Measurements from ENCODE around the gene PUM1.

Gene PUM1

DNA sequence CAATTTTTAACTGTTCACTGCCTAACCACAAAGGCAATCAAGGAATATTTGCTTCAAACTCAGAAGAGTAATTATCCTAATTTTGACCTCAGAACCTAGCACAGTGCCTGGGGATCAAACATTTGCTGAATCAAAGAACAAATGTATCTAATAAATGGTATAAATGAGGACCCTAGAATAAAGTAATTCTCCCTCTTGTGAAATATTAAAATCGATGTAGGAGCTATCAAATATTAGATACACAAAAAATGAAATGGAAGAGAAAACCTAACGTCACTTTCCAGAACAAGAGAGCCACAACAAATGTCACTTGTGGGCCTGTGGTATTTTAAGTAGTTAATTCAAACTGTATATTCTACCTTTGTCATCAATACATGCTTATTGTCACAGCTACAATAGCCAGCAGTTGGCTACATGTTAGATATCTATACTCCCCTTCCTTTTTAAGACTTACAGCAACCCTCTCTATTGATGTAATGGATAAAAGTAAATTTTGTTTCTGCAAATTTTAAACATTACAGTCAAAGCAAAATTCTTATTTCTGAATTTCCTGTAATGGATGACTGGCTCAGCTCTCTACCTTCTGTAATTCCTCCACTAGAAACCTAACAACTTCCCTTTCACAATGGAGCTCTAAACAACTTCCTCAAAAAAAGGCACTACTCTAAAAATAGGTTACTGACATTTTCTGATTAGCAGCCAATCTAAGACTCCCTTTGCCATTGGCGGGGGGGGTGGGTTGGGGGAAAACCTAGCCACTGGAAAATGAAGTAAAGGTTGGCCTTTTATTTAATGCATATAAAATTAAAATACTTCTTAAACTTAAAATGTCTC, 37.6 kb downstream of the PUM1 start:
- no peak overlapping the region for H3K4me3 ChIP-seq (ENCODE audit: low read depth, low read length)
- no peaks in the 10 kb centered on the region for H3K9me3 ChIP-seq (ENCODE audit: control insufficient read depth, insufficient read depth, low read length)
- H3K9ac ChIP-seq (ENCODE audit: low read depth, low read length), result no peak overlapping the region
- H3K36me3 ChIP-seq (ENCODE audit: control insufficient read depth, insufficient read depth, low read length), result peaks cover 39% of the 10 kb centered on the region
- H3K4me1 ChIP-seq (ENCODE audit: control insufficient read depth, insufficient read depth, low read length), result peaks cover 54% of the 10 kb centered on the region
- H3K27me3 ChIP-seq (ENCODE audit: control insufficient read depth, insufficient read depth, low read length), result no peaks in the 10 kb centered on the region
- no peak overlapping the region for H3K27ac ChIP-seq (ENCODE audit: low read depth, low read length)

DNA sequence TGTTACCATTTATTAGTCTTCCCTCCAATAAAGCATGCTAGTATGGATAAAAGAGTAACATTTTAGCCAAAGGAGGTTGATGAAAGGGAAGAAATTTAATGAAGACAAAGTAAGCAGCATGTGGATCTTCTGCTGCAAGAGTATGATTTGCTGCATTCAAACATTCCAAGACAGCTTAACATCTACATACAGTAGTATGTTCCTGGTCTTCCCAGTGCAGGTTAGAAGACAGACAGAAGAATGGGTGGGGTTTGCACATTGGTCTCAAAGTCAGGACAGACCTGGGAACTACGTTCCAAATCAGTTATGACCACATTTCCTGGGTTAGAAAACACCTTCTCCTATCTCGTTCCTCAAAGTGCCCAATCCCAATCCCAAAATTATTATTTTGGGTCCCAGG, 43.3 kb downstream of the PUM1 start:
- H3K9ac ChIP-seq (ENCODE audit: low read depth, low read length), result no peak overlapping the region
- no peak overlapping the region for H3K4me3 ChIP-seq (ENCODE audit: low read depth, low read length)
- no peaks in the 10 kb centered on the region for H3K9me3 ChIP-seq (ENCODE audit: control insufficient read depth, insufficient read depth, low read length)
- no peaks in the 10 kb centered on the region for H3K27me3 ChIP-seq (ENCODE audit: control insufficient read depth, insufficient read depth, low read length)
- no peak overlapping the region for H3K27ac ChIP-seq (ENCODE audit: low read depth, low read length)
- peaks cover 19% of the 10 kb centered on the region for H3K4me1 ChIP-seq (ENCODE audit: control insufficient read depth, insufficient read depth, low read length)
- H3K36me3 ChIP-seq (ENCODE audit: control insufficient read depth, insufficient read depth, low read length), result peaks cover 39% of the 10 kb centered on the region

DNA sequence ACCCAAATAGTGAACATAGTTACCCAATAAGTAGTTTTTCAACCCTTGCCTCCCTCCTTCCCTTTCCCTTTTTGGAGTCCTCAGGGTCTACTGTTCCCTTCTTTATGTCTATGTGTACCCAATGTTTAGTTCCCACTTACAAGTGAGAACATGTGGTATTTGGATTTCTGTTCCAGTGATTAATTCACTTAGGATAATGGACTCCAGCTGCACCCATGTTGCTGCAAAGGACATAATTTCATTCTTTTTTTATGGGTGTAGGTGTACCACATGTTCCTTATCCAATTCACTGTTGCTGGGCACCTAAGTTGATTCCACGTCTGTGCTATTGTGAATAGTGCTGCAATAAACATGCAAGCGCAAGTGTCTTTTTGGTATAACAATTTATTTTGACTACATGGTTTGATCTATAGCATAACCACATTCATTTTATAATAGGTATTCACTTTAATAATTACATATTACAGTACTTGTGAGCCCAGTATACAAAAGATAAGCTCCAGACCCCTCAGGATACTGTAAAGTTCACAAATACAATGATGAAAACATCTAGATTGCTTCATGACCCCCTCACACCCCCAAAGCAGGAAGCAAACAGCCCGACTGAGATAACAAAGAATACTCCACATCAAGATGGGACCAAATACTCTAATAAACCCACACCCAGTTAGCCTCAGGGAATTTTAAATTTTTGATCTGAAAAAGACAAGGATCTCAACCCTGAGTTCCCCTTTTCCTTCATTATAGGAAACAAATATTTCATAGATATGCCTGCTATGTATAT, 45.3 kb downstream of the PUM1 start:
- Histone ChIP-seq H3K4me3 (ENCODE audit: low read depth, low read length) (no peak overlapping the region), H3K27me3 (ENCODE audit: control insufficient read depth, insufficient read depth, low read length) (no peaks in the 10 kb centered on the region), H3K36me3 (ENCODE audit: control insufficient read depth, insufficient read depth, low read length) (peaks cover 27% of the 10 kb centered on the region), H3K9ac (ENCODE audit: low read depth, low read length) (no peak overlapping the region), H3K27ac (ENCODE audit: low read depth, low read length) (no peak overlapping the region), H3K4me1 (ENCODE audit: control insufficient read depth, insufficient read depth, low read length) (peaks cover 10% of the 10 kb centered on the region), H3K9me3 (ENCODE audit: control insufficient read depth, insufficient read depth, low read length) (no peaks in the 10 kb centered on the region)

DNA sequence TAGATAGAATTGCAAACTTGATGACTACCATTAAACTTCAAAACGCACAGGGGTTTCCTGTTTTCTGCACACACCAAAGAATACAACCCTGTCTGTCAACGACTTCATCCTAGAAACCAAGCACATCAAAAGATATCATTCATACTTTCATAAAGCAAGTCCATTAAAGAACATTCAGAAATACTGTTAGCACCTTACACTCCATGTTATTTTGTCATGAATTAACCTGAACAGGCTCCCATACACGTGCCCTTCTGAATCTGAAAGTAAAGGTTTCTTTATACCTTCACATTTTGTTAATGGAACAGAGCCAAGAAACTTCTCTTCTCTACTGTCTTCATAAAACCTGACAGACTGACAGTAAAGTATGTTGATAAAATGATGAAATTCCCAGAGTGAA, 46.1 kb downstream of the PUM1 start:
- H3K27me3 ChIP-seq (ENCODE audit: control insufficient read depth, insufficient read depth, low read length), result no peaks in the 10 kb centered on the region
- no peaks in the 10 kb centered on the region for H3K9me3 ChIP-seq (ENCODE audit: control insufficient read depth, insufficient read depth, low read length)
- H3K27ac ChIP-seq (ENCODE audit: low read depth, low read length), result no peak overlapping the region
- H3K9ac ChIP-seq (ENCODE audit: low read depth, low read length), result no peak overlapping the region
- peaks cover 24% of the 10 kb centered on the region for H3K36me3 ChIP-seq (ENCODE audit: control insufficient read depth, insufficient read depth, low read length)
- H3K4me1 ChIP-seq (ENCODE audit: control insufficient read depth, insufficient read depth, low read length), result peaks cover 2% of the 10 kb centered on the region; the same call in 1 of the 2 replicates
- H3K4me3 ChIP-seq (ENCODE audit: low read depth, low read length), result no peak overlapping the region

DNA sequence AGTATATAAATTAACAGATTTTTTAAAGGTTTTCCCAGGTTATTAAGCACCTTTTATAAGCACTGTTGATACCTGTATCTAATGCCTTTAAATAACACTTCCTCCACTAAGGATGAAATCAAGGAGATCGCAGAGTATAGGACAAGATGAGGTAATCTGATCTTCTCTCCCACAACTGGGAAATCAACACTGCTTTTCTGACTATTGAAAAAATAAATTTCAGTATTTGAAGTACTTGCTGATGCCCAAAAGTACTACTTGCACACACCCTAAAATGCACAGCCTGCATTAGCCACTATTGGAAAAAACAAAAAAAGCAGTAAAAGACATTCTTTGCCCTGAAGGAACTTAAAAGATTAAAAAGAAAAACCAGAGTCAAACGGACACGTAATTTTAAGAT, 48.6 kb downstream of the PUM1 start:
- H3K27ac ChIP-seq (ENCODE audit: low read depth, low read length), result no peak overlapping the region
- H3K9ac ChIP-seq (ENCODE audit: low read depth, low read length), result no peak overlapping the region
- peaks cover 18% of the 10 kb centered on the region for H3K36me3 ChIP-seq (ENCODE audit: control insufficient read depth, insufficient read depth, low read length)
- 0 out of 2 replicates have a peak, but pooled peaks cover 5% of the 10 kb centered on the region for H3K4me1 ChIP-seq (ENCODE audit: control insufficient read depth, insufficient read depth, low read length)
- H3K27me3 ChIP-seq (ENCODE audit: control insufficient read depth, insufficient read depth, low read length), result no peaks in the 10 kb centered on the region
- no peak overlapping the region for H3K4me3 ChIP-seq (ENCODE audit: low read depth, low read length)
- H3K9me3 ChIP-seq (ENCODE audit: control insufficient read depth, insufficient read depth, low read length), result no peaks in the 10 kb centered on the region

DNA sequence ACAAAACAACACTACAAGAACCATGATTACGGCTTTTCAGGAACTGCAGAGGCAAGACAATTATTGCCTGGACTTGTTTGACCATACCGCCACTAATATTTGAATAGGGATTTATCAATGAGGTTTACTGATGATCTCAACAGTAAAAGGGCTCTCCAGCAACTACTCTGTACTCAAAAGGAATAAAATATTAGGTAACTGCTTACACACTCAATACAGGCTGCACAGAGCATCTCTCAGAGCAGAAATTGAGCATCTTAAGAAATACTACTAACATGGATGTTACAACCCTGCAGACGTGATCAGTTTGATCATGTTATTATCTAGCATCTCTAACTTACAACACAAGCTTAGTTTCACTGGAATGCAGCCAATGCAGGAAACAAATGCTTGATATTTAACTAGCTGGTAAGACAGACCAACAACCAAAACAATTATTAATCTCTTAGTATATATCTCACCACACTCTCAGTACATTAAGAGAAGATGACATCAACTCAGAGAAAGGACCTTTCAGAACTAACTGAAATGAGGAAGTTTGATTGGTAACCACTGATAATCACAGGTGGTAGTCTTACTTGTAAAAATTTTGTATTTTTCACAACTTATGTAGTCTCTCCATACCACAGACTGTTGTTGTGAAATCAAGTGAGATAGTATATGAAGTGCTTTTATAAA, 52.2 kb downstream of the PUM1 start:
- H3K4me1 ChIP-seq (ENCODE audit: control insufficient read depth, insufficient read depth, low read length), result peaks cover 11% of the 10 kb centered on the region
- H3K27me3 ChIP-seq (ENCODE audit: control insufficient read depth, insufficient read depth, low read length), result no peaks in the 10 kb centered on the region
- no peak overlapping the region for H3K27ac ChIP-seq (ENCODE audit: low read depth, low read length)
- no peaks in the 10 kb centered on the region for H3K9me3 ChIP-seq (ENCODE audit: control insufficient read depth, insufficient read depth, low read length)
- H3K4me3 ChIP-seq (ENCODE audit: low read depth, low read length), result no peak overlapping the region
- no peaks in the 10 kb centered on the region for H3K36me3 ChIP-seq (ENCODE audit: control insufficient read depth, insufficient read depth, low read length)
- H3K9ac ChIP-seq (ENCODE audit: low read depth, low read length), result no peak overlapping the region

DNA sequence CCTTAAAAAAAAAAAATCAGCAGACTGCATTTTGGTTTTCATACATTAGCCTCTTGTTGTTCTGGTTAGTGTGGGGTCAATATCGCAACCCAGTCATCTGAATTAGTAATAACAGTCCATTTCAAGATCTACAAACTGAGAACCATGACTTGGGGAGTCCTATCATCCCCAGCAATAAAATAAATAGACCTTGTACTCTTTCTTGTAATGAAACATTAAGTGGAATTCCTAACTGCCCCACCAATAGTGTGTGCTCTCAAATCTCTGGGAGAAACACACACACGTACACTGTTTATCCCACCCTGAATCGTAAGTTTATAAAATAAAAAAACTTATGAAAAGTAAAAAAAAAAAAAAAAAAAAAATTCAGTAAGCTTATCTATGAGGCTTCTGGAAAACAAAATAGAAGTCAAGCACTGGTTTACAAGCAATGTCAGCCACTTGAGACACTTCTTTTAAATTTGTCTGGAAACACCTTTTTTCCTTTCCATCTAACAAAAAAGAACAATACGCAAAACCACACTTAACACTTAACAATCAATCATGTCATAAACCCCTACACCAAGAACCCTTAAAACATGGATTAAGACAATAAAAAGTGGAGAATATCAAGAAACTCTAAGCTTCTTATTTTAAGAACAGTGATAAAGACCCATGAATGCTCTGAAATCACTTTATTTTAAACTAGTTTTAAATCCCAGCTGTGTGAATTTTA, 53.1 kb downstream of the PUM1 start:
- Histone ChIP-seq H3K27ac (ENCODE audit: low read depth, low read length) (no peak overlapping the region), H3K36me3 (ENCODE audit: control insufficient read depth, insufficient read depth, low read length) (no peaks in the 10 kb centered on the region), H3K4me3 (ENCODE audit: low read depth, low read length) (no peak overlapping the region)

DNA sequence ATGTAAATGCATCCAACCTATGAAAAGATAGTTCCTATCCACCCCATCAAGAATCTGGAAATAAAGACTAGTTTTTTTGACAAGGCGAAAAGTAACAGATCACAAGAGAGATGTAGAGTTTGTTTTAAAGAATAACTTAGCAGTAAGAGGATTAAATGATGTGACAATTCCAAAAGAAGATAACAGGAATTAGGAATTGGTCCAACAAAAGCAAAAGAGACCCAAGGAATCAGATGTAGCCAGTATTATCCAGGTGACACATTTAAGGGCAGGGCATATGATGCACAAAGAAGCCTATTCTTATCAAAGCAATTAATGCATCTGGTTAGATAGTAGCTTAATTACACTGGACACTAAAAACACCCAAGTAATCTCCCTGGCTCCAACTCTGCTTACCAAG, 53.8 kb downstream of the PUM1 start:
- no peak overlapping the region for H3K9ac ChIP-seq (ENCODE audit: low read depth, low read length)
- no peak overlapping the region for H3K27ac ChIP-seq (ENCODE audit: low read depth, low read length)
- peaks cover 2% of the 10 kb centered on the region; the same call in 1 of the 2 replicates for H3K36me3 ChIP-seq (ENCODE audit: control insufficient read depth, insufficient read depth, low read length)
- H3K9me3 ChIP-seq (ENCODE audit: control insufficient read depth, insufficient read depth, low read length), result no peaks in the 10 kb centered on the region
- H3K27me3 ChIP-seq (ENCODE audit: control insufficient read depth, insufficient read depth, low read length), result no peaks in the 10 kb centered on the region
- peaks cover 11% of the 10 kb centered on the region for H3K4me1 ChIP-seq (ENCODE audit: control insufficient read depth, insufficient read depth, low read length)
- no peak overlapping the region for H3K4me3 ChIP-seq (ENCODE audit: low read depth, low read length)

More for the DNA sequence above, 53.1 kb downstream of the PUM1 start:
- H3K9ac ChIP-seq (ENCODE audit: low read depth, low read length), result no peak overlapping the region
- H3K27me3 ChIP-seq (ENCODE audit: control insufficient read depth, insufficient read depth, low read length), result no peaks in the 10 kb centered on the region
- peaks cover 11% of the 10 kb centered on the region for H3K4me1 ChIP-seq (ENCODE audit: control insufficient read depth, insufficient read depth, low read length)
- no peaks in the 10 kb centered on the region for H3K9me3 ChIP-seq (ENCODE audit: control insufficient read depth, insufficient read depth, low read length)

DNA sequence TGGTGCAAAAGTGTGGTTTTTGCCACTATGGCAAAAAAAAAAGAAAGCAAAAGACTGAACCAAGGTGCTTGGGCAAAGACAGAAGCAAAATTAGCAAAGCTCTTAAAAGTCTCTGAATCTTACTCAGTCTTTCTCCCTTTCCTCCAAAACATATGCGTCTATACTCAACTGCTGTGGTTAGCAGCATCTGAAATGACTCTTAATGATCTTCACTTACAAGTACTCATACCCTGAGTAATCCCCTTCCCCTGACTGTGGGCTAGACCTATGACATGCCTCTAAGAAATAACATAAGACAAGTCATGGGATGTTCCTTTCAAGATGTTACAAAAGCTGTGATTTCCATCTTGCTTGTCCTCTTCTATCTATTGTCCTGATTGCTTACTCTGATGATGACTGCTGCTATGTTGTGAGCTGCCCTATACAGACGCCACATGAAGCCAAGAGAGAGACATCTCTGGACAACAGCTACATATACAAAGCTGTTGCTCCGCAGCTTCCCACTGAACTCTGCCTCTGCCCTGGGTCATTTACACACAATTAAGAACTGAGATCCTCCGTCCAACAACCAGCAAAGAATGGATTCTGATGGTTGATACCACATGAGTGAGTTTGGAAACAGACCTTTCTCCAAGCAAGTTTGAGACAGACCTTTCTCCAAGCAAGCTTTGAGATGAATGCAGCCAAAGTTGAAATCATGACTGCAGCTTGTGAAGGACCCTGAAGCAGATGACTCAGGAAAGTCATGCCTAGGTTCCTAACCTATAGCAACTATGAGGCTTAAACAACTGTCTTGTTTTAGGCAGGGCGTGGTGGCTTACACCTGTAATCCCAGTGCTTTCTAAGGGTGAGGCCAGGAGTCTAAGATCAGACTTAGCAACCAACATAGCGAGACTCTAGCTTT, 55.2 kb downstream of the PUM1 start:
- Histone ChIP-seq H3K27ac (ENCODE audit: low read depth, low read length) (peak overlapping the region; percentile 23), H3K9ac (ENCODE audit: low read depth, low read length) (no peak overlapping the region), H3K9me3 (ENCODE audit: control insufficient read depth, insufficient read depth, low read length) (no peaks in the 10 kb centered on the region), H3K27me3 (ENCODE audit: control insufficient read depth, insufficient read depth, low read length) (no peaks in the 10 kb centered on the region), H3K36me3 (ENCODE audit: control insufficient read depth, insufficient read depth, low read length) (peaks cover 16% of the 10 kb centered on the region), H3K4me3 (ENCODE audit: low read depth, low read length) (no peak overlapping the region), H3K4me1 (ENCODE audit: control insufficient read depth, insufficient read depth, low read length) (peaks cover 11% of the 10 kb centered on the region)

All from HUES48 (cell line).